DND-41 (cell line): ENCODE measurements around the gene BSND.
"Not testable (repeated sequence)": the region's sequence is repeated elsewhere in the genome, so short reads cannot be mapped to it uniquely, and the experiment has no call there.

Experiments used
- ATAC-seq: fragments of 200-7000 bp; cut with Tn5 transposase; 3 replicates; pipeline ENCODE4 v1.9.1; 2021; ENCODE audit warnings: low read depth; ENCODE audit not compliant: insufficient read depth
- DNase-seq: peaks from one replicate; pipeline ENCODE4 v3.0.0-alpha.2; 2020
- H2AFZ ChIP-seq: 2 replicates; pipeline ENCODE4 v1.6.0; 2012; ENCODE audit warnings: low read depth, low read length
- H3K27ac ChIP-seq: 2 replicates; pipeline ENCODE4 v1.5.1; 2012; ENCODE audit warnings: low read length, inconsistent platforms
- H3K27me3 ChIP-seq: fragments of 200-600 bp; sonication (generic); 2 replicates; pipeline ENCODE4 v1.6.0; 2012; ENCODE audit warnings: low read length, mild to moderate bottlenecking, inconsistent platforms; ENCODE audit not compliant: insufficient read depth, poor library complexity
- H3K36me3 ChIP-seq: 2 replicates; pipeline ENCODE4 v1.5.1; 2012; ENCODE audit warnings: low read length, inconsistent platforms; ENCODE audit not compliant: insufficient read depth
- H3K4me1 ChIP-seq: 2 replicates; pipeline ENCODE4 v1.5.1; 2012; ENCODE audit warnings: mild to moderate bottlenecking, low read length; ENCODE audit not compliant: insufficient read depth
- H3K4me2 ChIP-seq: 2 replicates; pipeline ENCODE4 v1.6.0; 2012; ENCODE audit warnings: mild to moderate bottlenecking, moderate library complexity, low read length, inconsistent platforms; ENCODE audit not compliant: insufficient read depth
- H3K4me3 ChIP-seq, 2 experiments: fragments of 200-600 bp in 1 of 2; shearing (Covaris generic) in 1 of 2; 2 replicates each; pipeline ENCODE4 v1.5.1; 2012 to 2016; ENCODE audit warnings: inconsistent platforms in 2 of 2, low read length in 2 of 2, mild to moderate bottlenecking in 2 of 2, low read depth in 1 of 2, moderate library complexity in 1 of 2
- H3K79me2 ChIP-seq: 2 replicates; pipeline ENCODE4 v1.6.0; 2012; ENCODE audit warnings: low read length, inconsistent platforms; ENCODE audit not compliant: insufficient read depth
- H3K9ac ChIP-seq: 2 replicates; pipeline ENCODE4 v1.6.0; 2012; ENCODE audit warnings: low read depth, mild to moderate bottlenecking, inconsistent platforms, low read length, moderate library complexity
- H3K9me3 ChIP-seq: 2 replicates; pipeline ENCODE4 v1.5.1; 2012; ENCODE audit warnings: low read length, moderate library complexity, mild to moderate bottlenecking, inconsistent platforms; ENCODE audit not compliant: insufficient read depth, severe bottlenecking
- H4K20me1 ChIP-seq: 2 replicates; pipeline ENCODE4 v1.6.0; 2012; ENCODE audit warnings: low read length; ENCODE audit not compliant: insufficient read depth
- CTCF ChIP-seq: IDR thresholded peaks from 2 replicates; pipeline ENCODE4 v1.5.1; 2012; ENCODE audit warnings: borderline replicate concordance, low read length, moderate library complexity, mild to moderate bottlenecking; ENCODE audit not compliant: poor library complexity, severe bottlenecking; ENCODE audit errors: extremely low read depth
- EZH2 ChIP-seq: IDR thresholded peaks from 3 replicates; pipeline ENCODE4 v1.6.1; 2012; ENCODE audit warnings: borderline replicate concordance, low read depth, mild to moderate bottlenecking, moderate library complexity, low read length, inconsistent platforms; ENCODE audit not compliant: severe bottlenecking

BSND gene

DNA sequence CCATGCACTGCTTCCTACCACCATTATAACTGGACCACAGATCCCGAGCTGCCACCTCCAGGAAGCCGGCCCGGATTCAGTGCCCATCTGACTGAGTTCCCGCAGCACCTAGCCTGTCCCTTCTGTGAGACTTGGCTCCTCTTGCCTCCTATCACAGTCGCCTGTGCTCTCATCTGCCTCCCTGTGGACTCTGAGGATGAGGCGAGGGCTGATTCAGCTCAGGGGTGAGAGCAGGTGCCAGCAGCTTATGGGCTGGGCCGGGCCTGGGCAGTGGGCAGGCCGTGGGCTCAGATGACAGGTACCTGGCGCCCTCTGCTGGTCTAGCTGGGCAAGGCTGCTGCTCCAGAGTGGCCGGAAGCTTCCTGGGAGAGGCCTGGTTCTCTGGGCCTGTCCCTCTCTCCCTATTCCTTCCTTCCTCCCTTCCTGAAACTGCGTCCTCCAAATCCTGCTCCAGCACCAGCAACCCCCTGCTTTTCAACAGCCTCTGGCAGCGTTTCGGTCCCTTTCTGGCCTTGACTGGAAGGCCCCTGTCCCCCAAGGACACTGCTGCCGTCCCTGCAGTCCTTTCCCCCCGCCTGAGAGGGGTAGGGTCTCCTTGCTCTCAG lies 23.3 kb downstream of the BSND start:
- H3K9me3 ChIP-seq, result no peaks in the 10 kb centered on the region
- peak; percentile 90 for TF ChIP-seq CTCF
- TF ChIP-seq EZH2, result no peak
- H4K20me1 ChIP-seq, result no peaks in the 10 kb centered on the region
- H3K79me2 ChIP-seq, result no peaks in the 10 kb centered on the region
- H3K9ac ChIP-seq, result no peak overlapping the region
- H3K27ac ChIP-seq, result no peak overlapping the region
- H3K4me2 ChIP-seq, result no peak overlapping the region
- no peak overlapping the region for H2AFZ ChIP-seq
- no peak overlapping the region for H3K4me3 ChIP-seq
- DNase-seq (peak; percentile 72), ATAC-seq (peak; percentile 99)
- H3K4me1 ChIP-seq, result no peaks in the 10 kb centered on the region
- no peaks in the 10 kb centered on the region for H3K27me3 ChIP-seq
- no peaks in the 10 kb centered on the region for H3K36me3 ChIP-seq

DNA sequence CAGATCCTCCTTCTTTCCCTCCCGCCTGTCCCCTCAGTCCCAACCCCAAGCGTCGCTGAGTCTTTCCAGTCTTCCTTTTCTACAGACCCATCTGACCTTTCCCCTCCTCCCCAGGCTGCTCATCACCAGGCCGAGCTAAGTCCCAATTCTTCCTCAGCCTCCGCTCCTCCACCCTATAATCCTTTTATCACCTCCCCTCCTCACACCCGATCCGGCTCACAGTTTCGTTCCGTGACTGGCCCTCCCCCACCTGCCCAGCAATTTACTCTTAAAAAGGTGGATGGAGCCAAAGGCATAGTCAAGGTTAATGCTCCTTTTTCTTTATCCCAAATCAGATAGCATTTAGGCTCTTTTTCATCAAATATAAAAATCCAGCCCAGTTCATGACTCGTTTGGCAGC lies 25.4 kb downstream of the BSND start:
- H3K27me3 ChIP-seq, H3K4me3 ChIP-seq, H3K9me3 ChIP-seq, H2AFZ ChIP-seq, DNase-seq, H4K20me1 ChIP-seq, H3K4me2 ChIP-seq, H3K9ac ChIP-seq, H3K27ac ChIP-seq, ATAC-seq, H3K79me2 ChIP-seq, H3K4me1 ChIP-seq, H3K36me3 ChIP-seq: not testable (repeated sequence)

DNA sequence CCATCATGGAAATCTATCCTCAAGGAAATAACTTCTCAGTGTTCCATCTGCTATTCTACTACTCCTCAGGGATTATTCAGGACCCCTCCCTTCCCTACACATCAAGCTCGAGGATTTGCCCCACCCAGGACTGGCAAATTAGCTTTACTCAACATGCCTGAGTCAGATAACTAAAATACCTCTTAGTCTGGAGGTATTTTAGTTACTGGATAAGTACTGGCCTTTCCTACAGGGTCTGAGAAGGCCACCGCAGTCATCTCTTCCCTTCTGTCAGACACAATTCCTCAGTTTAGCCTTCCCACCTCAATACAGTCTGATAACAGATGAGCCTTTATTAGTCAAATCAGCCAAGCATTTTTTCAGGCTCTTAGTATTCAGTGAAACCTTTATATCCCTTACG lies 27.9 kb downstream of the BSND start:
- not testable (repeated sequence) for H3K27ac ChIP-seq, DNase-seq, H3K27me3 ChIP-seq, H3K36me3 ChIP-seq, H3K79me2 ChIP-seq, H2AFZ ChIP-seq, H3K4me3 ChIP-seq, H3K9me3 ChIP-seq, H3K4me2 ChIP-seq, H4K20me1 ChIP-seq, H3K4me1 ChIP-seq, ATAC-seq, H3K9ac ChIP-seq

DNA sequence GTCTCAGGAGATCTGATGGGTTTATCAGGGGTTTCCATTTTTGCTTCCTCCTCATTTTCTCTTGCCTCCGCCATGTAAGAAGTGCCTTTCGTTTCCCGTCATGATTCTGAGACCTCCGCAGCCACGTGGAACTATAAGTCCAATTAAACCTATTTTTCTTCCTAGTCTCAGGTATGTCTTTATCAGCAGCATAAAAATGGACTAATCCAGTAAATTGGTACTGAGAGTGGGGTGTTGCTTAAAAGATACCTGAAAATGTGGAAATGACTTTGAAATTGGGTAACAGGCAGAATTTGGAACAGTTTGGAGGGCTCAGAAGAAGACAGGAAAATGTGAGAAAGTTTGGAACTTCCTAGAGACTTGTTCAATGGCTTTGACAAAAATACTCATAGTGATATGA lies 32.4 kb downstream of the BSND start:
- H3K4me3 ChIP-seq, ATAC-seq, H3K27ac ChIP-seq, H3K4me2 ChIP-seq, DNase-seq, H3K9ac ChIP-seq, H4K20me1 ChIP-seq, H3K79me2 ChIP-seq, H3K4me1 ChIP-seq, H2AFZ ChIP-seq, H3K9me3 ChIP-seq, H3K36me3 ChIP-seq: not testable (repeated sequence)
- H3K27me3 ChIP-seq, result peaks cover 24% of the 10 kb centered on the region

DNA sequence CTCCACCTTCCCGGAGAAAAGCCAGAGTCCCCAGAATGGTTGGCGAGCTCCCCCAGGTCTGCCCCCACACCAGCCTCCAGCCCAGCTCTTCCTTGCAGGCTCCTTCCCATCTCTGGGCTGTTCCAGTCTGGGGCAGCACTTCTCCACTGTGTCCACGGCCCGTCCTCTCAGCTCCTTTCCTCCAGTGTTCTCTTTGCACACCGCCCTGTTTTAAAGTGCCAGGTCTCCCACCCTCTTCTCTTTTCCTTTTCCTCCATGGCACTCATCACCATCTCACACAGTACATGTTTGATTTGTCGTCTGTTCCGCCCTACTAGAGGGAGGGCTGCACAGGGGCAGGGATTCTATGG lies 34.5 kb downstream of the BSND start:
- H3K4me3 ChIP-seq, result no peak overlapping the region
- no peaks in the 10 kb centered on the region for H4K20me1 ChIP-seq
- no peak overlapping the region for H2AFZ ChIP-seq
- no peaks in the 10 kb centered on the region for H3K36me3 ChIP-seq
- peaks cover 34% of the 10 kb centered on the region for H3K27me3 ChIP-seq
- TF ChIP-seq CTCF (no peak), EZH2 (no peak)
- no peak overlapping the region for H3K27ac ChIP-seq
- H3K4me2 ChIP-seq, result no peak overlapping the region
- H3K4me1 ChIP-seq, result no peaks in the 10 kb centered on the region
- ATAC-seq (no peak), DNase-seq (no peak)
- H3K79me2 ChIP-seq, result no peaks in the 10 kb centered on the region
- H3K9ac ChIP-seq, result no peak overlapping the region
- no peaks in the 10 kb centered on the region for H3K9me3 ChIP-seq
